Measurements from ENCODE around the gene DPEP1.
"Not testable (repeated sequence)": the region's sequence is repeated elsewhere in the genome, so short reads cannot be mapped to it uniquely, and the experiment has no call there.

DPEP1 gene

DNA sequence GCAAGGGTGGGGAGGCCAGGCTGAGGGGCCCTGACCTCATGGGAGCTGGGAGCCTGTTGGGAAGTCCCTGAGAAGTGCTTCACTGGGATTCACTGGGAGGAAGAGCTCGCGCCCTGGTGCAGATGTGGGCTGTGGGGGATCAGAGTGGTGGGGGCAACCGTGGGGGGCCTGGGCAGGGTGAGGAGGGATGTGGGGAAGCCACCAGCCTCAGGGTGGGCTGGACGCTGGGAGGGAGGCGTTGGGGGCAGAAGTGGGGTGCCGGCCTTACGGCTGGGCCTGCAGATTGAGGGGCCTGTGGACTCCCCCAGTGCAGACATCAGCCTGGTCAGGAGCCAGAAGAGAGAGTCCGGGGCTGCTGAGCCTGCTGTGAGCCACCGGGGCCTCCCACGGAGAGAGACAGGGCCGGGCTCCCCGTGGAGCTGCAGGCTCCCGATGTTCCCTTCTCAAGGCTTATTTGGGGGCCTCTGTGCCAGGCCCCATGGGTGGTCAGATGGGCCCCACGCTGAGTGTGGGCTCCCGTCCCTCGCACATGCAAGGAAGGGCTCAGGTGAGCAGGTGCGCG lies 7.8 kb downstream of the DPEP1 start:
- DNase-seq, result no peak

DNA sequence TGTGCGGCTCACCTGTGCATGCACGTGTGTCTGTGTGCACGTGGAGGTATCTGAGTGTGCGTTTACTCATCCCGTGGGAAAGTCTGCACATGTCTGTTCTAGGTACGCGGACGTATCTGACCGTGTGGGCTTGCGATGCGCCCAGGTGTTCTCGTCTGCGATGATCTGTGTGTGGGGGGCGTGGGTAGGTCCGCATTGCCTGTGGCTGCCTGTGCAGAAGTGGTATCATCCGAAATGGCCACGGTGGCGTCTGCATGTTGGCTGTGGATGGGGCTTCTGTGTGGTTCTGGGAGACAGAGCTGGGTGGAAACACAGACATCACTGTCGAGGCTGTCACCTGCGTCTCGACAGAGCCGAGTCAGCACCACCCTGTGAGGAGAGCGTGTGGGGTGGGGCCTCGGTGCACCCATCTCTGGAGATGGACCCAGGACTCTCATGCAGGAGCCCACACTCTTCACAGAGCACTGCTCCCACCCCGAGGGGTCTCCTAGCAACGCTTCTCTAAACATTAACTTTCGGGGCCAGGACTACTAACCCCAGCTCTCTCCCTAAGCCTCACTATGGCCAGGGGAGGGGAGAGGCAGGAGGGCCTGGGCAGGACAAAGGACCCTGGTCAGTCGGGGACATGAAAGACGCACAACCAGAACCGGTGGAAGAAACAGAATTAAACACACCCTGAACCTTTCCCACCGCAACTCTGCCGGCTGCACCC lies 8.4 kb downstream of the DPEP1 start:
- DNase-seq, result no peak

DNA sequence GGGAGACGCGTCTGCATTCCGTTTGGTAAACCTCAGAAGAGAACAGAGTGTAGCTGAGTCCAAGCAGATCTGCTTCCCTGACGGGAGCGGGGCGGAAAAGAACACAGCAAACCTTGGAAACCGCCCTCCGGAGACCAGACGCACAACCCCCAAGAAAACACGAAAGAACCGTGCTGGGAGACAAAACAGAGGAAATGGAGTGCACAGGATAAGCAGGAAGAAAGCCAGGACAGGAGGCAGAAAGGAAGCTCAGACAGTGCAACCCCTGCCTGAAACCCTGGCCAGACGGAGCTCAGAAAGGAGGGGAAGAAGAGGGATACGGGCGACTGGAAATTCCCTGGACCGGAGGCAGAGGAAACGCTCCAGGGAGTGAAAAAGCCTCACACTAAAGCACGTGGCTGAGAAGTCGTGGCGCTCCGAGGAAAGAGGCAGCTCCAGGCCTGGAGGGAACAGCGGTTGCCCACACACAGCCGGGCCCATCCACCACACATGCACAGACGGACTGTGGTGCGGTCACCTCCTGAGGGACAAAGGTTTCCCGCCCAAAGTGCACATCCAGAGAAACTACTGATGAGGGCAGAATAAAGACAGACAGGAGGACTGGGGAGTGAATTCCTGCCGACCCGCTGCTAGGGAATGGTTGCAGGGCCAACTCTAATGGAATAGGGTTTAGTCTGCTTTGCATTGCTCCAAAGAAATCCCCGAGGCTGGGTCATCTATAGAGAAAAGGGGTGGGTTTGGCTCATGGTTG lies 10.2 kb downstream of the DPEP1 start:
- DNase-seq, result no peak

DNA sequence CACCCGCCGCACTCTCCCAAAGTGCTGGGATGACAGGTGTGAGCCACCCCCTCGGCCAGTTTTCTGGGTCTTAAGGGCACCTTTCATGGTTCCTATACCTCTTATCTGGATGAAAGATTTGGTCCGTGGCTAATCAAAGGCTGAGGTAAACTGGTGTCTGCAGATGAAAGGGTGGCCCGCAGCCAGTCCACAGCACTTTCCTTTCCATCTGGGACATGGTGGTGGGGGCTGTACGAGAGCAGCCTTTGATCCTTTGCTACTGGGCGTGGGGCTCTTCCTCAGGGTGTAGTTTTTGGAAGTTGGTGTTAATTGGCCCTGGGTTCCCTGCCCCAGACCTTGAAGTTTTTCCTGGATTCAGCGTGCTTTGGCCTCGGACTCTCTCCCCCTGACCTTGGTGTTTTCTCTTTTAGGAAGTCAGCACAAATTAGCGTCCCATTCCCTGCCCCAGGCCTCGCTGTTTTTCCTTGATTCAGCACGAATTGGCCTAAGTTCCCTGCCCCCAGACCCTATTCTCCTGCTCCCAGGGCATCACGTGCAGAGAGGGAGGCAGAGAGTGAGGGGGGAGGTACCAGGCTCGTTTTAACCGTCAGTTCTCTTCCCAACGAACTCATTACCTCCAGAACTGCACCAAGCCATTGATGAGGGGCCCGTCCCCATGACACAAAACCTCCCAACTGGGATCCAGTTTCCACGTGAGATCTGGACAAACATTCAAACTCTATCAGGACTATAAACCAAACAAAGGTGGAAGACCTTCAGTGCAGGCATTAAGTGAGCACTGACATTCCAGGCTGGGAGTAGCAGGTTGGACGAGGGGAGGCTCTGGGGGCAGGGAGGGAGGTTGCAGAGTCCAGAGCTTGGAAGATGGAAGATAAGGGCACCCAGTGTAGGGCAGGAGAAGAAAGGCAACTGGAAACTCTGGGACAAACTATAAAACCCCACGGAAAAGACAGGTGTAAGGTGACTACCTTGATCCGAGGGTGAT lies 11.6 kb downstream of the DPEP1 start:
- no peak for DNase-seq

DNA sequence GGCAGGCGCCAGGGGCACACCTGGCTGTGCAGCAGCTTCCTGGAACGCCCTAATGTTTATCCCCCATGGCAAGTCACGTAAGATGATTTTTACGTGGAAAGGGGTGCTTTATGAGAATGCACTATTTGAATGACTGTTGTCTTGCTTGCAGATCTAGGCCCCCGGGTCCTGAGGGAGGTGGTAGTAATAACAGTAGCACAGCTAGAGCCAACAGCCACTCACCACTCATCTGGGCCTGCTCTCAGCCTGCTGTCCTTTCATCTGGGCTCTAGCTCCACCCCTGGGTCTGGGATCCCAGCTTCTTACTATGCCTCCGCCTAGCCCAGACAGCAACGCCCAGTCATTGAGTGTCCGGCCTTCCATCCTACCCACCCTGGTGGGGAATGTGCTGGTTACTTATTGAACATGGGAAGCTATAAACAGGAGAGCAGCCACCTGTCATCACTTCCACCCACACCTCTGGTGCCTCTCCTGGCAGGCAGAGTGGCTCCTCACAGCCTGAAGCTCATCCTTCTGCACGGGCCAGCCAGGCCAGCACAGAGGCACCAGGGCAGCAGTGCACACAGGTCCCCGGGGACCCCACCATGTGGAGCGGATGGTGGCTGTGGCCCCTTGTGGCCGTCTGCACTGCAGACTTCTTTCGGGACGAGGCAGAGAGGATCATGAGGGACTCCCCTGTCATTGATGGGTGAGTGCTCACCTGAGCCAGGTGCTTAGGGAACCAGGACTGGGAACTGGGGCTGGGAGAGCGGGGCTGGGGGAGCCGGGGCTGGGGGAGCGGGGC lies 16.6 kb downstream of the DPEP1 start:
- no peak for DNase-seq

DNA sequence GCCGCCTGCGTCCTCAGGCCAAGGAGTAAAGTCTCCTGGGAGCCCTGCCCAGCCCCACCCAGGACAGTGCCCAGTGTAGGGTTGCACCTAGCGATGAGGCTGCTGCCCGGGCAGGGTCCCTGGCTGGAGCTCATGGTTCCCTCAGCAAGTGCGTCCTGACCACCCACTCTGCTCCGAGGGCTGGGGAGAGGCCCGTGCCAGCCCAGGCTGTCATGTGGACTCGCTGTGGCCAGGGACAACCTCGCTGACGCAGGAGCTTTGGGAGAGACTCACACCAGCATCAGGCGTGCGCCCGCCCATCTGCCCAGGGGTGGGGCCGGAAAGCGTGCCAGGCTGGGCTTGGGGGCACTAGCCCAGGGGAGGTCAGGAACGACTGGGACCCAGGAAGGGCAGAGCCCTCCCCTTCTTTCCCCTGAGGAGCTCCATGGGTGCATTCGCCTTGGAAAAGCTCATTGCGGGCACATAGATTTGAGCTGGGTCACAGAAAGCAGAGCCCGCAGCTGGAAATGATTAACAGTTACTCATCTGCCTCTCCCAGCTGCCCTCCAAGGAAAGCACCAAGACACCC lies 19.7 kb downstream of the DPEP1 start:
- DNase-seq, result no peak

DNA sequence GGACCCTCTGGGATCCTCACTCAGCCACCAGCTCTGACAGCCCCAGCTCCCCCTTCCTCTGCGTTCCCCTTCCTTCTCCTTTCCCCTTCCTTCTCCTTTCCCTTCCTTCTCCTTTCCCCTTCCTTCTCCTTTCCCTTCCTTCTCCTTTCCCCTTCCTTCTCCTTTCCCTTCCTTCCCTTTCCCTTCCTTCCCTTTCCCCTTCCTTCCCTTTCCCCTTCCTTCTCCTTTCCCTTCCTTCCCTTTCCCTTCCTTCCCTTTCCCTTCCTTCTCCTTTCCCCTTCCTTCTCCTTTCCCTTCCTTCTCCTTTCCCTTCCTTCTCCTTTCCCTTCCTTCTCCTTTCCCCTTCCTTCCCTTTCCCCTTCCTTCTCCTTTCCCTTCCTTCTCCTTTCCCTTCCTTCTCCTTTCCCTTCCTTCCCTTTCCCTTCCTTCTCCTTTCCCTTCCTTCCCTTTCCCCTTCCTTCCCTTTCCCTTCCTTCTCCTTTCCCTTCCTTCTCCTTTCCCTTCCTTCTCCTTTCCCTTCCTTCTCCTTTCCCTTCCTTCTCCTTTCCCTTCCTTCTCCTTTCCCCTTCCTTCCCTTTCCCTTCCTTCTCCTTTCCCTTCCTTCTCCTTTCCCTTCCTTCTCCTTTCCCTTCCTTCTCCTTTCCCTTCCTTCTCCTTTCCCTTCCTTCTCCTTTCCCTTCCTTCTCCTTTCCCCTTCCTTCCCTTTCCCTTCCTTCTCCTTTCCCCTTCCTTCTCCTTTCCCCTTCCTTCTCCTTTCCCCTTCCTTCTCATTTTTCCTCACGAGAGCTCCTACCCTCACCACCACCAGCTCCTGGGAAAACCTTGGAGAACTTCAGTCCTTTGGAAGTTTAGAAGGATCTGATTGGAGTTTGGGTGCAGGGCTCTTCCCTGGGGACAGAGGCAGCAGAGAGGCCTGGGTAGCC lies 21.3 kb downstream of the DPEP1 start:
- DNase-seq, result not testable (repeated sequence)

DNA sequence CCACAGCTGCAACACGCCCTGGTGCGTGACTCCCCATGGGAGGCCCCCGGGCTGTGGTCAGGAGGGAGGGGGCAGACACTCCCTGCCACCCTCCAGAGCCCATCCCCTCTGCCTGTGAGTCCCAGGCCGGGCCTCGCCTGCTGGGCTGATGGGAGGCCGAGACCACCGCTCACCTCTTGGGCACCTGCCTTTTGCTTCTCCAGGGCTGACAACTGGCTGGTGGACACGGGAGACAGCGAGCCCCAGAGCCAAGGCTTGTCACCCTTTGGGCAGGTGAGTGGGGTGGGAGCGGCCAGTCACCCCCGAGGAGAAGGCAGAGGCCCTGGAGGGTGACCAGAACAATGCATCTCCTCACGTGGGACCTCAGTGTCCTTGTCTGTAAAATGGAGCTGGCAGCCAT lies 23.2 kb downstream of the DPEP1 start:
- DNase-seq, result no peak

DNA sequence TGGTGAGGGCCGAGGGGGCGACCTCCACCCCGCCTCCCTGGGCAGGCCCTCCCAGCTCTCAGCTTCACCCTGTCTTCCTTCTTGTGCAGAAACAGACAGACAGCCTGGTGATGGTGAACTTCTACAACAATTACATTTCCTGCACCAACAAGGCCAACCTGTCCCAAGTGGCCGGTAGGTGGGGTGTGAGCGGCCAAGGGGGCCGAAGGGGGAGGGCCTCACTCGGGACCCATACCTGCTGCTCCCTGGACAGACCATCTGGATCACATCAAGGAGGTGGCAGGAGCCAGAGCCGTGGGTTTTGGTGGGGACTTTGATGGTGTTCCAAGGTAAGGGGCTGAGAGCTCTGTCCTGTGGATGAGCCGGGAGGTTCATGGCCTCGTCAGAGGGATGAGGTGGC lies 23.9 kb downstream of the DPEP1 start:
- no peak for DNase-seq

DNA sequence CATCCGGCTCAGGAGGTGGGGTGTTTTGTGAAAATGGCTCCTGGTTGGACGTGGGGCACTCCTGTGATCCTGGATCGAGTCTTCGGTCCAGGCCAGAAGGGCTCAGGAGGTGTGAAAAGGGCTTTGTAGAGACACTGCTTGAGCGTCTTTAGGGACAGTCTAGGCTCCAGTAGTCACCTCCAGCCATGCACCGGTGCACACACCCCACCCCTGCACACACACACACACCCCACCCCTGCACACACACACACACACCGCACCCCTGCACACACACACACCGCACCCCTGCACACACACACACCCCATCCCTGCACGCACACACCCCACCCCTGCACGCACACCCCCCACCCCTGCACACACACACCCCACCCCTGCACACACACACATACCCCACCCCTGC lies 25.0 kb downstream of the DPEP1 start:
- no peak for DNase-seq

DNA sequence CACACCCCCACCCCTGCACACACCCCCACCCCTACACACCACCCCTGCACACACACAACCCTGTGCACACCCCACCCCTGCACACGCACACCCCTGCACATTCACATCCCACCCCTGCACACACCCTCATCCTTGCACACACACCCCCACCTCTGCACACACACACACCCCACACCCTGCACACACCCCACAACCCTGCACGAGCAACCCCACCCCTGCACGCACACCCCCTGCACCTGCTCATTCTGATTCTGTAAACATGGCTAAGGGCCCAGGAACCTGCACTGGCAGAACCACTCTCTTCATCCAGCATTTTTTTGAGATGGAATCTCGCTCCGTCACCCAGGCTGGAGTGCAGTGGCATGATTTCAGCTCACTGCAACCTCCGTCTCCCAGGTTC lies 25.9 kb downstream of the DPEP1 start:
- DNase-seq, result no peak

DNA sequence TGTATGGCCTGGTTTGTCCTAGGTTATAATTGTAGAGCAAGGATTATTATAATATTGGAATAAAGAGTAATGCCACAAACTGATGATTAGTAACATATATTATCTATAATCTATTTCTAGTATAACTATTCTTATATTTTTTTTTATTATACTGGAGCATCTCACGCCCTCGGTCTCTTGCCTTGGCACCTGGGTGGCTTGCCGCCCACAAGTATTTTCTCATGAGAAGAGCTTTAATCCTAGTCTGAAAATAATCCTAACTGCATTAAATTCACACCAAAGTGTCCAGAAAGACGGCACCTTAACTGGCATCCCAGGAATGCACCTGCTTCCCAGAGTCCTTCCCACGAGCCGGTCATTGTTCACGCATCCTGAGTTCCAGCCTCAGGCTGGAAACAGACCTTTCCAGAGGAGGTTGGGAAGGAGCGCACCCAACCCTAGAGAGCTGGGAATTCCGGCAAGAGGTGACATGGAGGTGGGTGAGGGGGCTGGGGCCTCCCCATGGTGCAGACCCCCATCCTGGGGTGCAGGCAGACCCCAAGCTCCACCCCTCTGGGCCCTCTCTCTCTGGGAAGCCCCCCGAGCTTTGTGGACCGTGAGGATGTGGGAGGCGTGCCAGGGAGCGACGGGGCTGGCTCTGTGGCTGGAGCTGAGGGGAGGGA lies 28.1 kb downstream of the DPEP1 start:
- DNase-seq, result no peak

DNA sequence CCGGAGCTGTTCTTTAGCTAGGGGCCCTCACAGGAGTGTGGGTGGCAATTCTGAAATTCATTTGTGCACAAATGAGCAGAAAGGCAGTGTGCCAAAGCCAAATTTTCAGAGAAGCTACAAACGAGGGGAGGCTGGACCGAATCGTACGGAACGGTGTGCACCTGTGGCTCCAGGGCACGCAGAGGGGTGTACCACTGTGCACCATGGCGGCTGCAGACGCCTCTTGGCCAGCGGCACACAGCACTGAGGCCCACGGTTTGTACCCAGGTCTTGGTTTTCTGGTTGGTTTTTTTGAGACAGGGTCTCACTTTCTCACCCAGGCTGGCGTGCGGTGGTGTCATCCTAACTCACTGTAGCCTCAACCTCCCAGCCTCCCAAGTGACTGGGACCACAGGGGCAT lies 29.1 kb downstream of the DPEP1 start:
- no peak for DNase-seq

DNA sequence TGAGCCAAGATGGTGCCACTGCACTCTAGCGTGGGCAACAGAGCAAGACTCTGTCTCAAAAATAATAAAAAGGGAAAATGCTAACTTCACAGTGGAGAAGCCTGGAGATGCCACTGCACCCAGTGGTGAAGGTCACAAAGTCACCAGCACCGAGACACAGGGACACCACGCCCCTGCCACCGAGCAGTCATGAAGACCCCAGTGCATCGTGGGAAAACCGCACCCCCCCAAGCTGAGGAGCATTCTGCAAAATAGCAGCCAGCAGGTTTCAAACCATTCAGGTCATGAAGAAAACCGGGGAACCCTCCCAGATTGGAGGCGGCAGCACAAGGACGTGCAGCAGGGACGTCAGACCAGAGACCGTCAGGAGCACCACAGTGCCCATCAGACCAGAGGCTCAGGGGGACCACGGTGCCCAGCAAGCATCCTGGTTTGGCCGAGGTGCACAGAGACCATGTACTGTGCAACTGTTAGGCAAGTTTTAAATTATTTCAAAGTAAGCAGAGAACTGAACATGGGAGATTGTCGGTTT lies 30.4 kb downstream of the DPEP1 start:
- DNase-seq, result no peak

DNA sequence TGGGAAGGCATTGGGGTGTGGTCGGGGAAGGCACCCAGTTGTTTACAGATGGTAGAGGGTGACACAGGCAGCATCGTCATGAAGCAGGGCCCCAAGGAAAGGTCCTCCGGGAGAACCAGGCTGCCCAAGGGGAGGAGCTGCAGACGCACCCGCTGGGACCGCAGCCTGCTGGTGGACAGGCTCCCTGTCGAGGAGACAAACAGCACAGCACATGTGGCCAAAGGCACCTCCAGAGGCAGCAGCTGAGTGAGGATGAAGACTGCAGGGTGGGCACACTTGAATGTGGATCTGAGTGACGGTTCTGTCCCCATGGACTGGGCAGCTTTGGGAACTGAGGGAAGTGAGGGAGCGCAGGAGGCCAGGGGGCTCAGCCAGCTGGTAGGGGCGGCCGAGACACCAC lies 31.7 kb downstream of the DPEP1 start:
- DNase-seq, result no peak

DNA sequence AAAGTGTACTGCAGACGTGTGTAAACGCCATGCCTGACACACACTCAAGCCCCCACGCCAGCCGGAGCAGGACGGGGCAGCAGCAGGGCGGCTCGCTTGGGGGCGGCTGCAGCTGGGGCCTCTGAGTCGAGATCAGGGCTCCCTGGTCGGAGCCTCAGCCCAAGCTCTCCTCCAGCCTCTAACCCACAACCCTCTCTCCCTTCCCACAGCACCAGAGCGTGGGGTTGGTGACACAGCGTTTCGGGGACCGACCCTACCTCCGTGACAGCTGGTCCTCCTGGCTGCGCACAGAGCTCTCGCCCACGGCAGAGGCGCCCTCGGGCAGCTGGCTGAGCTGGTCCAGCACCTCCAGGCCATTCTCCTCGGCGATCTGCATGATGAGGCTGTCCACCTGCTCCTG lies 32.8 kb downstream of the DPEP1 start:
- DNase-seq, result no peak

DNA sequence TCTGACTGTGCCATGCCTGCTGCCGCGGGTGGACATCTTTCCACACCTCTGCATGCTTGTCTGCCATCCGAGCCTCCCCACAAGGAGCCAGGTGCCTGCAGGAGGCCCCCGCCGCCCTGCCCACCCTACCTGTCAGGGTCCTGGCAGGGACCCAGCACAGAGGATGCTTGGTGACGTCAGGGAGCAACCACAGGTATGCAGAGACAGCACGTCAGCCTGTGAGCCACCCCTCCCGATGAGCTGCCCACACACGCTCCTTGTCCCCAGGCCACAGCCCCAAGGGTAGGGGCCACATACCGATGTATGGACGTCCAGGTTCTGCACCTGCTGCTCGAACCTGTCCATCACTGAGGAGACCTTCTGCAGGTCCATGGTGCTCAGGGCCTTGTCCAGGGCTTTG lies 33.5 kb downstream of the DPEP1 start:
- DNase-seq, result no peak

DNA sequence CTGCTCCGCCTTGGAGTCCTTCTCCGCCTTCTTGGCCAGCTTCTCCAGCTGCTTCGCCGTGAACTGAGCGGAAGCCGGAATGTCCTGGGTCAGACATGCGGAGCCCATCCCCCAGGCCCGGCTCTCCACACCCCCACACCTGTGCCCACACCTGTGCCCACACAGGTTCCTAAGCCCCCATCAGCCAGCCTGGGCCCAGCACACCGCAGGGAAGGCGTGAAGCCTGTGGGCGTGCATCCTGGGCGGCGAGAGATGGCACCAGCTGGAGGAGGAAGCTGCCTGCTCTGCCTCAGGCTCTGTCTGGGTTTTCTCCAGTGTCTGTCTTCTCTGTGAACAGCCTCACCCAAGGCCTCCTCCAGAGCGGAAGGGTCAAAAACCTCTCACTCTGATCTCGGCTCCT lies 38.1 kb downstream of the DPEP1 start:
- no peak for DNase-seq

DNA sequence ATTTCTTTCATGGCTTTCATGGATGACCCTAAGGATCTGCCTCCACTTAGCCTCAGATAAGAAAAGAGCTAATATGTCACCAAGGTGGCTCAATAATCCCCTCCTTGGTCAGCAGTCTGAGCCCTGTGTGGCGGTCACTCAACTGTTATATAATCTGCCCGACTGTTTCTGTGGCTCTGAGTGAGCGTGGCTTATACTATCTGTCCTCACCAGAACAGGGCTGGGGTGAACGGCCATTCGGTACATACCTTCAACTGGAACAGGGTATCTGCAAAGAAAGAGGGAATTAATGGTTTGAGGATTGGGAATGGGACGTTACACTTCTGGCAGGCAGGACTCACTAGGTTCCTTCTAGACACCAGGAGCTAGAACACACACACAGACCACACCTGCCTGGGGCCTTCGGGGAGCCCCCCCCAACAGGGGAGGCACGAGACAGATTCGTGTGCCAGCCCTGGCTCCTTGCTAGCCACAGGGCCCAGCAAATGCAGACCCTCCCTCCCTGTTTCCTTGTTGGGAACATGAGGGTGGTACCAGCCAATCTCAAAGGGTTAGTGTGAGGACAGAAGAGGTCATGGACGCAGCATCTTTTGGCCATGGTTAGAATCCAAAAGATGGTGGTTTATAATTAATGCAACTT lies 40.3 kb downstream of the DPEP1 start:
- no peak for DNase-seq
